Measurements from ENCODE around the gene B9D1. TPM values are rescaled to one million over a fixed set of nuclear protein-coding genes. Genes with fewer than 3 reads are reported as not detected.

Gene B9D1
- total RNA-seq, 1 experiment from 2014 or later, result 19.0 TPM

- in situ Hi-C loops (cut with HindIII; ENCODE audit: low pct_unique_long_range_greater_than_20kb, low sequenced_read_pairs), result no loop called here
- no peak for DNase-seq (ENCODE audit: low read depth, low spot score)
These were observed 57.8 kb downstream of the B9D1 start for GRCh38 chr17:19304751-19305150.

GRCh38 chr17:19304209-19304608, 58.3 kb downstream of the B9D1 start:
- DNase-seq (ENCODE audit: low read depth, low spot score), result no peak
- in situ Hi-C loops (cut with HindIII; ENCODE audit: low pct_unique_long_range_greater_than_20kb, low sequenced_read_pairs), result no loop called here

- DNase-seq (ENCODE audit: low read depth, low spot score), result no peak
- in situ Hi-C loops (cut with HindIII; ENCODE audit: low pct_unique_long_range_greater_than_20kb, low sequenced_read_pairs), result no loop called here
These were observed 59.2 kb downstream of the B9D1 start for GRCh38 chr17:19303367-19303776.

- in situ Hi-C loops (cut with HindIII; ENCODE audit: low pct_unique_long_range_greater_than_20kb, low sequenced_read_pairs), result no loop called here
These were observed 59.7 kb downstream of the B9D1 start for GRCh38 chr17:19302791-19303331.

GRCh38 chr17:19301973-19302372, 60.5 kb downstream of the B9D1 start:
- DNase-seq (ENCODE audit: low read depth, low spot score), result no peak
- in situ Hi-C loops (cut with HindIII; ENCODE audit: low pct_unique_long_range_greater_than_20kb, low sequenced_read_pairs), result no loop called here

More at GRCh38 chr17:19302791-19303331, 59.7 kb downstream of the B9D1 start:
- no peak for DNase-seq (ENCODE audit: low read depth, low spot score)

GRCh38 chr17:19301274-19301951, 61.1 kb downstream of the B9D1 start:
- in situ Hi-C loops (cut with HindIII; ENCODE audit: low pct_unique_long_range_greater_than_20kb, low sequenced_read_pairs), result no loop called here
- no peak for DNase-seq (ENCODE audit: low read depth, low spot score)

- in situ Hi-C loops (cut with HindIII; ENCODE audit: low pct_unique_long_range_greater_than_20kb, low sequenced_read_pairs), result no loop called here
- no peak for DNase-seq (ENCODE audit: low read depth, low spot score)
These were observed 62.7 kb downstream of the B9D1 start for GRCh38 chr17:19299866-19300265.

- DNase-seq (ENCODE audit: low read depth, low spot score), result no peak
- in situ Hi-C loops (cut with HindIII; ENCODE audit: low pct_unique_long_range_greater_than_20kb, low sequenced_read_pairs), result no loop called here
These were observed 63.2 kb downstream of the B9D1 start for GRCh38 chr17:19299214-19299747.

GRCh38 chr17:19298569-19299213, 63.8 kb downstream of the B9D1 start:
- in situ Hi-C loops (cut with HindIII; ENCODE audit: low pct_unique_long_range_greater_than_20kb, low sequenced_read_pairs), result no loop called here
- no peak for DNase-seq (ENCODE audit: low read depth, low spot score)

GRCh38 chr17:19296786-19297778, 65.4 kb downstream of the B9D1 start:
- DNase-seq (ENCODE audit: low read depth, low spot score), result no peak
- in situ Hi-C loops (cut with HindIII; ENCODE audit: low pct_unique_long_range_greater_than_20kb, low sequenced_read_pairs), result no loop called here

GRCh38 chr17:19295473-19296135, 66.9 kb downstream of the B9D1 start:
- DNase-seq (ENCODE audit: low read depth, low spot score), result no peak
- in situ Hi-C loops (cut with HindIII; ENCODE audit: low pct_unique_long_range_greater_than_20kb, low sequenced_read_pairs), result no loop called here

GRCh38 chr17:19294443-19294842, 68.1 kb downstream of the B9D1 start:
- in situ Hi-C loops (cut with HindIII; ENCODE audit: low pct_unique_long_range_greater_than_20kb, low sequenced_read_pairs), result no loop called here

More at GRCh38 chr17:19294443-19294842, 68.1 kb downstream of the B9D1 start:
- no peak for DNase-seq (ENCODE audit: low read depth, low spot score)

Small RNAs within 50 kb of the gene (small RNA-seq; reads per million reads assigned to genes)
- gene MIR1180, result 0.15 to 9.0 reads per million in 2 experiments

Other genes with a start within 250 kb of the B9D1 start
- gene GRAPL, start 235.1 kb downstream of the B9D1 start, total RNA-seq (2014; rRNA removed; shearing (Covaris generic)), result 0.51 TPM in 1 of 2 replicates, not detected in the other
- gene EPN2, start 125.4 kb downstream of the B9D1 start, total RNA-seq (2014; rRNA removed; shearing (Covaris generic)), result 14.0 and 15.2 TPM in 2 replicates
- 2.1 and 3.8 TPM in 2 replicates for gene MAPK7, start 15.8 kb upstream of the B9D1 start, total RNA-seq (2014; rRNA removed; shearing (Covaris generic))
- gene MFAP4, start 24.5 kb upstream of the B9D1 start, total RNA-seq (2014; rRNA removed; shearing (Covaris generic)), result not detected in 2 replicates
- gene RNF112, start 48.5 kb upstream of the B9D1 start, total RNA-seq (2014; rRNA removed; shearing (Covaris generic)), result not detected in 2 replicates
- 17.0 and 17.3 TPM in 2 replicates for gene SLC47A1, start 171.1 kb upstream of the B9D1 start, total RNA-seq (2014; rRNA removed; shearing (Covaris generic))

All from SK-MEL-5 (cell line).